DOHH2 (cell line): ENCODE measurements around the gene ARHGEF4.

ENCODE experiments used
- H3F3A ChIP-seq: fragments of 200-600 bp; sonication (generic), shearing (Covaris generic); 2 replicates; pipeline ENCODE4 v1.6.0; 2016; ENCODE audit warnings: antibody characterized with exemption, mild to moderate bottlenecking; ENCODE audit not compliant: control insufficient read depth, insufficient read depth
- H3K27ac ChIP-seq: fragments of 200-600 bp; sonication (generic); 2 replicates; pipeline ENCODE4 v1.5.1; 2014; ENCODE audit warnings: low read depth, mild to moderate bottlenecking, low read length, moderate library complexity
- H3K27me3 ChIP-seq: fragments of 200-600 bp; sonication (generic); 2 replicates; pipeline ENCODE4 v1.6.1; 2014; ENCODE audit warnings: mild to moderate bottlenecking, low read length, mixed read lengths; ENCODE audit not compliant: control insufficient read depth
- H3K36me3 ChIP-seq: fragments of 200-600 bp; sonication (generic); 2 replicates; pipeline ENCODE4 v1.6.1; 2014; ENCODE audit warnings: mild to moderate bottlenecking, low read length, moderate library complexity, mixed read lengths; ENCODE audit not compliant: control insufficient read depth
- H3K4me1 ChIP-seq: fragments of 200-600 bp; sonication (generic); 2 replicates; pipeline ENCODE4 v1.6.1; 2014; ENCODE audit warnings: mild to moderate bottlenecking, low read length, mixed read lengths; ENCODE audit not compliant: control insufficient read depth
- H3K4me2 ChIP-seq: fragments of 200-600 bp; sonication (generic); 2 replicates; pipeline ENCODE4 v1.6.0; 2014; ENCODE audit warnings: mild to moderate bottlenecking, low read length, moderate library complexity
- H3K4me3 ChIP-seq: fragments of 200-600 bp; sonication (generic); 2 replicates; pipeline ENCODE4 v1.5.1; 2014; ENCODE audit warnings: mild to moderate bottlenecking, low read length, mixed read lengths
- H3K79me2 ChIP-seq: fragments of 200-600 bp; sonication (generic); 2 replicates; pipeline ENCODE4 v1.6.1; 2014; ENCODE audit warnings: mild to moderate bottlenecking, low read length, mixed read lengths; ENCODE audit not compliant: control insufficient read depth
- H3K9me2 ChIP-seq: fragments of 200-600 bp; sonication (generic); replicated peaks from 2 replicates; pipeline ENCODE4 v1.6.1; 2014; ENCODE audit warnings: mild to moderate bottlenecking, low read length, mixed read lengths; ENCODE audit not compliant: control insufficient read depth
- H3K9me3 ChIP-seq: fragments of 200-600 bp; sonication (generic); 2 replicates; pipeline ENCODE4 v1.6.1; 2014; ENCODE audit warnings: antibody characterized with exemption, low read length, mixed read lengths; ENCODE audit not compliant: control insufficient read depth, insufficient read depth
- H4K20me1 ChIP-seq: fragments of 200-600 bp; sonication (generic); 2 replicates; pipeline ENCODE4 v1.6.0; 2014; ENCODE audit warnings: low read depth, mild to moderate bottlenecking, antibody characterized with exemption, low read length, moderate library complexity; ENCODE audit not compliant: control insufficient read depth, insufficient read depth
- CTCF ChIP-seq: fragments of 200-600 bp; sonication (generic); IDR thresholded peaks from one replicate; pipeline ENCODE4 v1.5.1; 2014; ENCODE audit warnings: antibody characterized with exemption, mild to moderate bottlenecking, low read depth, low read length; ENCODE audit not compliant: poor library complexity, severe bottlenecking
- EZH2phosphoT487 ChIP-seq: fragments of 200-600 bp; sonication (generic); IDR thresholded peaks from 2 replicates; pipeline ENCODE4 v1.6.1; 2017; ENCODE audit warnings: borderline replicate concordance, mild to moderate bottlenecking, antibody characterized with exemption, low read length, moderate library complexity, mixed read lengths

ARHGEF4 gene

GRCh38 chr2:130981667-130982066 lies 145.0 kb downstream of the ARHGEF4 start:
- Histone ChIP-seq H3K9me2 (no peaks in the 10 kb centered on the region), H3K27ac (no peak overlapping the region), H3K4me2 (no peak overlapping the region), H4K20me1 (no peaks in the 10 kb centered on the region), H3K9me3 (peaks cover 10% of the 10 kb centered on the region; the same call in 1 of the 2 replicates), H3K4me1 (peaks cover 7% of the 10 kb centered on the region; the same call in 1 of the 2 replicates), H3K4me3 (no peak overlapping the region), H3K36me3 (no peaks in the 10 kb centered on the region), H3F3A (no peaks in the 10 kb centered on the region), H3K79me2 (no peaks in the 10 kb centered on the region), H3K27me3 (no peaks in the 10 kb centered on the region)
- TF ChIP-seq EZH2phosphoT487 (no peak), CTCF (no peak)

- no peaks in the 10 kb centered on the region for H4K20me1 ChIP-seq
- H3K79me2 ChIP-seq = no peaks in the 10 kb centered on the region
- no peaks in the 10 kb centered on the region; the same call in 1 of the 2 replicates for H3K9me3 ChIP-seq
- no peak for TF ChIP-seq CTCF
- no peak for TF ChIP-seq EZH2phosphoT487
- no peaks in the 10 kb centered on the region for H3K27me3 ChIP-seq
- no peaks in the 10 kb centered on the region for H3F3A ChIP-seq
- no peak overlapping the region for H3K4me3 ChIP-seq
- no peaks in the 10 kb centered on the region for H3K36me3 ChIP-seq
- H3K4me2 ChIP-seq = no peak overlapping the region
- no peaks in the 10 kb centered on the region for H3K9me2 ChIP-seq
- H3K27ac ChIP-seq = no peak overlapping the region
- H3K4me1 ChIP-seq = peaks cover 7% of the 10 kb centered on the region; the same call in 1 of the 2 replicates
Measured at GRCh38 chr2:130985206-130985780, 148.6 kb downstream of the ARHGEF4 start.

GRCh38 chr2:130985831-130986649 lies 149.3 kb downstream of the ARHGEF4 start:
- H3F3A ChIP-seq = no peaks in the 10 kb centered on the region
- no peak overlapping the region for H3K4me2 ChIP-seq
- H3K27me3 ChIP-seq = no peaks in the 10 kb centered on the region
- H3K27ac ChIP-seq = no peak overlapping the region
- H3K9me2 ChIP-seq = no peaks in the 10 kb centered on the region
- H3K79me2 ChIP-seq = no peaks in the 10 kb centered on the region
- no peaks in the 10 kb centered on the region for H3K36me3 ChIP-seq
- peaks cover 7% of the 10 kb centered on the region; the same call in 1 of the 2 replicates for H3K4me1 ChIP-seq
- no peaks in the 10 kb centered on the region for H4K20me1 ChIP-seq
- H3K9me3 ChIP-seq = no peaks in the 10 kb centered on the region; the same call in 1 of the 2 replicates
- TF ChIP-seq CTCF (no peak), EZH2phosphoT487 (no peak)
- H3K4me3 ChIP-seq = no peak overlapping the region
